IPS-18a (cell line): ENCODE measurements around the gene MAPK8IP3.
"Not testable (repeated sequence)": the region's sequence is repeated elsewhere in the genome, so short reads cannot be mapped to it uniquely, and the experiment has no call there.

ENCODE experiments used
- H3K27ac ChIP-seq: one replicate; pipeline ENCODE4 v1.5.1; 2013; ENCODE audit warnings: low read length
- H3K27me3 ChIP-seq: one replicate; pipeline ENCODE4 v1.6.1; 2013; ENCODE audit warnings: mild to moderate bottlenecking, low read length; ENCODE audit not compliant: control insufficient read depth, insufficient read depth
- H3K36me3 ChIP-seq: one replicate; pipeline ENCODE4 v1.6.1; 2013; ENCODE audit warnings: low read depth, low read length; ENCODE audit not compliant: control insufficient read depth
- H3K4me1 ChIP-seq: one replicate; pipeline ENCODE4 v1.6.1; 2013; ENCODE audit warnings: low read depth, low read length; ENCODE audit not compliant: control insufficient read depth
- H3K4me3 ChIP-seq: one replicate; pipeline ENCODE4 v1.5.1; 2013; ENCODE audit warnings: low read length
- H3K9ac ChIP-seq: one replicate; pipeline ENCODE4 v1.6.1; 2013; ENCODE audit warnings: mild to moderate bottlenecking, low read length, moderate library complexity
- H3K9me3 ChIP-seq: one replicate; pipeline ENCODE4 v1.6.1; 2013; ENCODE audit warnings: low read depth, low read length; ENCODE audit not compliant: control insufficient read depth

The MAPK8IP3 gene

GRCh38 chr16:1790261-1790610 is 84.2 kb downstream of the MAPK8IP3 start:
- peaks cover 9% of the 10 kb centered on the region for H3K36me3 ChIP-seq
- no peaks in the 10 kb centered on the region for H3K4me1 ChIP-seq
- no peak overlapping the region for H3K9ac ChIP-seq
- H3K27me3 ChIP-seq: no peaks in the 10 kb centered on the region
- no peaks in the 10 kb centered on the region for H3K9me3 ChIP-seq
- H3K4me3 ChIP-seq: no peak overlapping the region
- H3K27ac ChIP-seq: no peak overlapping the region

DNA sequence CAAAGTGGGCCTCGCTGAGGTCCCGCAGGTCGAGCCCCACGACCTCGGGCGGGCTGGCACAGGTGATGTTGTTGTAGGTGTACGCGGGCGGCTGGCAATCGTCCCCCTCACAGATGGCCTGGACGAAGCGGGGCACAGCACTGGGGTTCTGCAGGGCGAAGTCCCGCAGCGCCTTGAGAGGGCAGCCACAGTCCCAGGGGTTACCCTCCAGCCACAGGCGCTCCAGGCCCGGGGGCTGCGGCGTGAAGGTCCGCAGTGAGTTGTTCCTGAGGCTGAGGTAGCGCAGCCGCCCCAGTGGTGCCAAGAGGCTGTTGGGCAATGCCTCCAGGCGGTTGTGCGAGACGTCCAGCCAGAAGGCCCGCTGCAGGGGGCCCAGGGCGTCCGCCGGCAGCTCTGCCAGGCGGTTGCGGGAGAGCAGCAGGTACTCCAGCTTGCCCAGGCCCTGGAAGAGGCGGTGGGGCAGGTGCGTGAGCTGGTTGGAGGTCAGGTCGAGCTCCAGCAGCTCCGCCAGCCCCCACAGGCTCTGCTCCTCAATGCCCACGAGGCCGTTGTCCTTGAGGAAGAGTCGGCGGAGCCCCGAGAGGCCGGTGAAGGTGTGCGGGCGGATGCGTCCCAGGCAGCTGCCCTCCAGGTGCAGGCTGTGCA is 84.7 kb downstream of the MAPK8IP3 start:
- H3K9me3 ChIP-seq: no peaks in the 10 kb centered on the region
- H3K36me3 ChIP-seq: peaks cover 9% of the 10 kb centered on the region
- H3K27ac ChIP-seq: no peak overlapping the region
- no peak overlapping the region for H3K4me3 ChIP-seq
- no peaks in the 10 kb centered on the region for H3K4me1 ChIP-seq
- H3K9ac ChIP-seq: no peak overlapping the region
- no peaks in the 10 kb centered on the region for H3K27me3 ChIP-seq

- H3K4me1 ChIP-seq: no peaks in the 10 kb centered on the region
- no peak overlapping the region for H3K9ac ChIP-seq
- no peak overlapping the region for H3K4me3 ChIP-seq
- H3K36me3 ChIP-seq: peaks cover 9% of the 10 kb centered on the region
- H3K27me3 ChIP-seq: no peaks in the 10 kb centered on the region
- no peak overlapping the region for H3K27ac ChIP-seq
- H3K9me3 ChIP-seq: no peaks in the 10 kb centered on the region
These were observed 85.4 kb downstream of the MAPK8IP3 start for GRCh38 chr16:1791256-1791942.

DNA sequence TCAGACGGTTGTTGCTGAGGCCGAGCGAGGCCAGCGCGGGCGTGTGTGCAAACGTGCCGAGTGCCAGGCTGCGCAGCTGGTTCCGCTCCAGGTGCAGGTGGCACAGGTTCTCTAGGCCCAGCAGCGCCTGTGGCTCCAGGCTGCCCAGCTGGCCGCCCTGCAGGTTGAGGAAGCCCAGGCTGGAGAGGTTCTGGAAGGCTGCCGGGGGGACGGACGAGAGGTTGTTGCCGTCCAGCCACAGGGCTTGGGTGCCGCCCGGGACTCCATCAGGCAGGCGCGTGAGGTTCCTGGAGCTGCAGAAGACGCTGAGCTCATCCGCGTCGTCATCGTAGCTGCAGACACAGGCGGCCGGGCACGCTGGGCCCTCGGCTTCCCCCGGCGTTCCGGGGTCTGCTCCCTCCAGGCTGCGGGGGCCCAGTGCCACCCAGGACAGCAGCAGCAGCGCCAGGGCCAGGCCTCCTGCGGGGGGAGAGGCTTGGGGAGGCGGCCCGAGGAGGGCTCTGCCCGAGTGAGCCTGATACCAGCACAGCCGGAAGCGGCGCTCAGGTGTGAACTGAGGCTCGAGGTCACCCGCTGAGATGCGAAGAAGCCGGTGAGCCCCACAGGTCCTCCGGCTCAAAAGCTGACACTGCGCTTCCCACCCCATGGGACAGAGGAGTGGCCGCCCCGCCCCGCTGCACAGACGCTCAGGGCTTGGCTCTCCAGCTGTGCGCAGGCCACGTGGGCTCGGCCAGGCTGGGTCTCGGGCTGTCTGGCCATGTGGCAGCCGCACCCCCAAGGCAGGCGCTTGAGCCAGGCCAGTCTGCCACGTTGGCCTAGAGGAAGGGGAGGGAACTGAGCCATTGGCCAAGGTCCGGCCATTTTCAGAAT is 86.2 kb downstream of the MAPK8IP3 start:
- no peaks in the 10 kb centered on the region for H3K9me3 ChIP-seq
- H3K27me3 ChIP-seq: no peaks in the 10 kb centered on the region
- no peak overlapping the region for H3K27ac ChIP-seq
- no peak overlapping the region for H3K9ac ChIP-seq
- peaks cover 9% of the 10 kb centered on the region for H3K36me3 ChIP-seq
- no peak overlapping the region for H3K4me3 ChIP-seq
- no peaks in the 10 kb centered on the region for H3K4me1 ChIP-seq

DNA sequence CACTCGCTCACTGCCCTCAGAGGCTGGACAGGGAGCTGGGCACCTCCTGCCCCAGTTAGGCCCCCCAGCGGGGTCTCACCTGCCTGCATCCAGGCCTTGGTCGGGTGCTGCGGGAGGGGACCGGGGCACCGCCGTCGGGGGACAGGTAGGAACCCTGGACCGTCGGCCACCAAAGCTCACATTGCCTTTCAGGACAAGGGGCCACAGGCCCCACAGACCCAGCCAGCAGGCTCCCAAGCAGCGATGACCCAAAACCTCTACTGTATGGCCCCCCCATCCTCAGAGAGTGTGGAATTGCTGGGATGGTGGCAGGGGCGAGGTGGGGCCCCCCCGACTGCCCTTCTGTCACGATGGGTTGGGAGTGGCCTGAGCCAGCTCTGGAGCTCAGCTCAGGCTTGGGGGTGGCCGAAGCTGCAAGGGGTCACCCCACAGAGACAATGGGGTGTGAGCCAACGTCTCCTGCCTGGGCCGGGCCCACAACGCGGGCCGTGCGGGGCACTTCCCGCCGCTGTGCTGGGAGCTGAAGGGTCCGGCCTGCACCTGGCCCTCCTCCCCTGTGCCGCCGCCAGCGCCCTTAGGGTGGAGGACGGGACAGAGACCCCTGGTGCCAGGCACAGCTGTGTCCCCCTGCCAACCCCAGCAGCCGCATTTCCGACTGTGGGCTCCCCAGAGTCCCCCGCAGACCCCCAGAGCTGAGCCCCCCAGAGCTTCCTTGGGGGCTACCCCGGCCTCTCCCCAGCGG is 87.0 kb downstream of the MAPK8IP3 start:
- H3K4me1 ChIP-seq: no peaks in the 10 kb centered on the region
- no peak overlapping the region for H3K4me3 ChIP-seq
- no peak overlapping the region for H3K27ac ChIP-seq
- no peaks in the 10 kb centered on the region for H3K27me3 ChIP-seq
- peaks cover 9% of the 10 kb centered on the region for H3K36me3 ChIP-seq
- peaks cover 4% of the 10 kb centered on the region for H3K9me3 ChIP-seq
- H3K9ac ChIP-seq: no peak overlapping the region

DNA sequence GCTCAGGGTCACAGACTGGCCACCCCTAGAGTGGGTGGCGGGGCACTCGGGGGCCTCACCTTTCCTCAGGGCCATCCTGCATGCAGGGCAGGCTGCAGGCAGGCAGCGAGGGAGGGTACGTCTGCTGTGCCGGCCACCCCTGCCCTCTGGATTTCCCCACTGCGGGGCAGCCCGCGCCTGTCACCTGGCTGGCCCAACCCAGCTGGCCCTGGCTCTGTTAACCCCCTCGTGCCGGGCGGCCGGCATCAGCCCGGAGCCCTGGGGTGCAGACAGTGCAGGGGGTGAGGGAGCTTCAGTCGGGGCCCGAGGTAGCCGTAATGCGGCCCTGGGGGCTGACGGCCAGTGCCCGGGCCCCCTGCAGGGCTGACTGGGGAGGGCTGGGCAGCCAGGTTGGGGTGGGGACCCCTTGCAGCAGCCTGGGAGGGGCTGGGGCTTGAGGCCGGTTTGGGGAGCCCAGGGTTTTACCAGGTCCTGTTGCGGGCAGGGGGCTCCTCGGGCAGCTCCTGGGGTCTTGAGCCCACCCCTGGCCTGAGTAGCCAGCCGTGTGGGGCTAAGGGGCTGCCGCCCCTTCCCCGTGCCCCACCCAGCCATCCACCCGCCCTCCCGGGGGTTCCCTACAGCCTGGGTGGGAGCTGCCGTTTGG is 87.7 kb downstream of the MAPK8IP3 start, which contains the start of gene IGFALS:
TSS of gene IGFALS (minus strand) at position 128 of the 643 bp plus-strand sequence. CDS start at position 75, 53 bp downstream.
- no peak within 1 kb of the TSS for H3K27ac ChIP-seq
- H3K27me3 ChIP-seq: no peaks in the 10 kb centered on the region
- H3K9me3 ChIP-seq: peaks cover 8% of the 10 kb centered on the region
- H3K9ac ChIP-seq: no peak within 1 kb of the TSS
- peaks cover 6% of the 10 kb centered on the region for H3K36me3 ChIP-seq
- H3K4me3 ChIP-seq: no peak within 1 kb of the TSS
- no peaks in the 10 kb centered on the region for H3K4me1 ChIP-seq

DNA sequence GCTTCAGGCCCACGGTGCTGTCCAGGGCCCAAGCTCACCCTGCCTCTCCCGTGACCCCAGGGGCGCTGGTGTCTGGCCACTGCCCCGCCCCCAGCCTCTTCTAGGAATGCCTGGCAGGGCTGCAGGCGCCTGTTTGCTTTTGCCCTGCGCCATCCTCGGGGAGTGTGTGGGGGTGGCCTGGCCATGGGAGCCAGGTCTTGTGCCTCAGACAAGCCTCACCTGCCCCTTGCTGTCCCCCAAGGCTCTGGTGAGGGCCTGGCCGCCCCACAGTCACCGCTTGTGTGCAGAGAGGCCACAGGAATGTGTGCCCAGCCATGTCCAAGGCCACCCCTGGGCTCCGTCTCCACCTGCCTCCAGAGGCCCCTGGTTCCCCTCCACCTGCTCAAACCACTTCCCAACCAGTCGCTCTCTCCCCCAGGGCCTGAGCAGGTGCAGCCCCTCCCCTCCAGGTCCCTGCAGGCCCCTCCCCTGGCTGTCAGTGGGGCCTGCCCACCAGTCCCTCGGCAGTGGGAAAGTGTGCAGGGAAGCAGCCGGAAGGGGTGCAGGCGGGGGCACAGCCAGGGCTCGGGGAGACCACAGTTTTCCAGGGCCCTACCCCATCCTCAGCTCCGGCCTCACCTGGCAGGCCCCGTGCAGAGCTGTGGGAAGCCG is 88.4 kb downstream of the MAPK8IP3 start:
- Histone ChIP-seq H3K27me3 (no peaks in the 10 kb centered on the region), H3K4me3 (no peak overlapping the region), H3K9ac (no peak overlapping the region), H3K36me3 (no peaks in the 10 kb centered on the region), H3K9me3 (peaks cover 11% of the 10 kb centered on the region), H3K4me1 (no peaks in the 10 kb centered on the region), H3K27ac (no peak overlapping the region)

GRCh38 chr16:1794908-1795666 is 89.1 kb downstream of the MAPK8IP3 start:
- H3K36me3 ChIP-seq: no peaks in the 10 kb centered on the region
- no peak overlapping the region for H3K9ac ChIP-seq
- H3K4me1 ChIP-seq: no peaks in the 10 kb centered on the region
- peaks cover 11% of the 10 kb centered on the region for H3K9me3 ChIP-seq
- H3K27me3 ChIP-seq: no peaks in the 10 kb centered on the region
- H3K4me3 ChIP-seq: no peak overlapping the region
- H3K27ac ChIP-seq: no peak overlapping the region

DNA sequence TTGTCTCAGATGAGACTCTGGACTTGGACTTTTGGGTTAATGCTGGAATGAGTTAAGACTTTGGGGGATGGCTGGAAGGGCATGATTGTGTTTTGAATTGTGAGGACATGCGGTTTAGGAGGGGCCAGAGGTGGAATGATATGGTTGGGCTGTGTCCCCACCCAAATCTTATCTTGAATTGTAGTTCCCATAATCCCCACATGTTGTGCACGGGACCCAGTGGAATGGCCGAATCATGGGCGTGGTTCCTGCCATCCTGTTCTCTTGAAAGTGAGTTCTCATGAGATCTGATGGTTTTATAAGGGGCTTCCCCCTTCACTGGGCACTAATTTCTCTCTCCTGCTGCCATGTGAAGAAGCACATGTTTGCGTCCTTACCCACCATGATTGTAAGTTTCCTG is 93.3 kb downstream of the MAPK8IP3 start:
- not testable (repeated sequence) for H3K36me3 ChIP-seq, H3K27ac ChIP-seq, H3K4me3 ChIP-seq, H3K27me3 ChIP-seq, H3K9ac ChIP-seq, H3K4me1 ChIP-seq
- peaks cover 14% of the 10 kb centered on the region for H3K9me3 ChIP-seq

- no peak overlapping the region for H3K27ac ChIP-seq
- H3K9ac ChIP-seq: no peak overlapping the region
- no peak overlapping the region for H3K4me3 ChIP-seq
- no peaks in the 10 kb centered on the region for H3K36me3 ChIP-seq
- no peaks in the 10 kb centered on the region for H3K4me1 ChIP-seq
- no peaks in the 10 kb centered on the region for H3K27me3 ChIP-seq
- H3K9me3 ChIP-seq: peaks cover 14% of the 10 kb centered on the region
These were observed 94.7 kb downstream of the MAPK8IP3 start for GRCh38 chr16:1800701-1801100.
